Measurements from ENCODE around the gene LAMC2. TPM values are rescaled to one million over a fixed set of nuclear protein-coding genes. Genes with fewer than 3 reads are reported as not detected.

LAMC2 gene
- total RNA-seq, 1 experiment from 2014 or later: 0.11 TPM

- Histone ChIP-seq H3K4me1 (ENCODE audit: insufficient read depth, low read length, poor library complexity, severe bottlenecking) (no peaks in the 10 kb centered on the region), H3K27ac (ENCODE audit: low read depth, low read length, poor library complexity, severe bottlenecking) (no peak overlapping the region), H3K27me3 (replicated peaks; ENCODE audit: insufficient read depth, low read depth, low read length, poor library complexity) (no peaks in the 10 kb centered on the region), H3K9me3 (ENCODE audit: low read depth, low read length, poor library complexity, severe bottlenecking) (no peaks in the 10 kb centered on the region), H3K4me3 (ENCODE audit: low read depth, low read length, poor library complexity, severe bottlenecking) (no peak overlapping the region), H3K36me3 (ENCODE audit: insufficient read depth, low read length, poor library complexity, severe bottlenecking) (no peaks in the 10 kb centered on the region)
- ChIA-PET POLR2A (ENCODE audit: low non-redundant PET) (no interaction called here), CTCF (no interaction called here)
- intact Hi-C loops (cut with micrococcal nuclease; ENCODE audit: unreplicated experiment): no loop called here
- DNase-seq (ENCODE audit: low spot score): no peak
- no peak for TF ChIP-seq CTCF (conservative IDR thresholded peaks at IDR 0.05; ENCODE audit: low read depth, low read length)
- TF ChIP-seq EZH2 (IDR thresholded peaks at IDR 0.05; ENCODE audit: borderline replicate concordance, low read depth, low read length, poor library complexity, severe bottlenecking): no peak
- BruUV-seq (replicated peaks): no TSS peak
Measured at GRCh38 chr1:183198463-183198862, 12.4 kb downstream of the LAMC2 start.

- DNase-seq (ENCODE audit: low spot score): no peak
- H3K4me1 ChIP-seq (ENCODE audit: insufficient read depth, low read length, poor library complexity, severe bottlenecking): no peaks in the 10 kb centered on the region
- intact Hi-C loops (cut with micrococcal nuclease; ENCODE audit: unreplicated experiment): no loop called here
- H3K27ac ChIP-seq (ENCODE audit: low read depth, low read length, poor library complexity, severe bottlenecking): no peak overlapping the region
- ChIA-PET POLR2A (ENCODE audit: low non-redundant PET) (no interaction called here), CTCF (no interaction called here)
- no peaks in the 10 kb centered on the region for H3K36me3 ChIP-seq (ENCODE audit: insufficient read depth, low read length, poor library complexity, severe bottlenecking)
- H3K4me3 ChIP-seq (ENCODE audit: low read depth, low read length, poor library complexity, severe bottlenecking): no peak overlapping the region
- no peaks in the 10 kb centered on the region for H3K27me3 ChIP-seq (replicated peaks; ENCODE audit: insufficient read depth, low read depth, low read length, poor library complexity)
- H3K9me3 ChIP-seq (ENCODE audit: low read depth, low read length, poor library complexity, severe bottlenecking): no peaks in the 10 kb centered on the region
- no peak for TF ChIP-seq EZH2 (IDR thresholded peaks at IDR 0.05; ENCODE audit: borderline replicate concordance, low read depth, low read length, poor library complexity, severe bottlenecking)
- TF ChIP-seq CTCF (conservative IDR thresholded peaks at IDR 0.05; ENCODE audit: low read depth, low read length): no peak
- no TSS peak for BruUV-seq (replicated peaks)
Measured at GRCh38 chr1:183199304-183199703, 13.2 kb downstream of the LAMC2 start.

- BruUV-seq (replicated peaks): no TSS peak
- H3K4me3 ChIP-seq (ENCODE audit: low read depth, low read length, poor library complexity, severe bottlenecking): no peak overlapping the region
- no peak for DNase-seq (ENCODE audit: low spot score)
- H3K27me3 ChIP-seq (replicated peaks; ENCODE audit: insufficient read depth, low read depth, low read length, poor library complexity): no peaks in the 10 kb centered on the region
- CTCF ChIA-PET: no interaction called here
- POLR2A ChIA-PET (ENCODE audit: low non-redundant PET): no interaction called here
- H3K27ac ChIP-seq (ENCODE audit: low read depth, low read length, poor library complexity, severe bottlenecking): no peak overlapping the region
- H3K36me3 ChIP-seq (ENCODE audit: insufficient read depth, low read length, poor library complexity, severe bottlenecking): no peaks in the 10 kb centered on the region
- H3K4me1 ChIP-seq (ENCODE audit: insufficient read depth, low read length, poor library complexity, severe bottlenecking): no peaks in the 10 kb centered on the region
- H3K9me3 ChIP-seq (ENCODE audit: low read depth, low read length, poor library complexity, severe bottlenecking): no peaks in the 10 kb centered on the region
- intact Hi-C loops (cut with micrococcal nuclease; ENCODE audit: unreplicated experiment): no loop called here
- no peak for TF ChIP-seq CTCF (conservative IDR thresholded peaks at IDR 0.05; ENCODE audit: low read depth, low read length)
- TF ChIP-seq EZH2 (IDR thresholded peaks at IDR 0.05; ENCODE audit: borderline replicate concordance, low read depth, low read length, poor library complexity, severe bottlenecking): no peak
Measured at GRCh38 chr1:183200451-183200850, 14.4 kb downstream of the LAMC2 start.

Data from A673 (cell line).